ENCODE results near the gene DHX15. TPM values are rescaled to one million over a fixed set of nuclear protein-coding genes. Genes with fewer than 3 reads are reported as not detected.

DHX15 gene
- total and polyA plus RNA-seq, 9 donors: 57.3 to 129 (median 106) TPM

DNA sequence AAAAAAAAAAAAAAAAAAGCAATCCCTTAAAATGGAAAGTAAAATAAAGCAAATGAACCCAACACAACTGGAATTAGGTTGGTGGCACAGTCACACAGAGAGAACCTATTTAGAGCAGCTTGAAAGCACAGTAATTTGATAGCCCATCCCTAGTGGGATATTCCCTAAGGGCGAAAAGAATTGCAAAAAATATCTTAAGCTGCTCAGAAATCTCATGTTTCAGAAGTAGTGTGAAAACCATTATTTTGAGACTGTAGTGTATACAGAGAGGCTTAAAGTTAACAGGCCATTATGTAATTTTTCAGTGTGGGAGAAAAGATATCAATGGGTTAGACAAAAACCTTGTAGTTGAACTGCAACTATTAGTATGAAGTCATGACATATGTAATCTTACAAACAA is 40.0 kb upstream of the DHX15 start:
- DNase-seq: no peak
- WGBS, 3 donors: 0 to 83% (median 40%) methylated on average over 1 of the region's 1 CpG
- H3K36me3 ChIP-seq: no peaks in the 10 kb centered on the region
- no peaks in the 10 kb centered on the region for H3K4me1 ChIP-seq (ENCODE audit: insufficient read depth)
- no peaks in the 10 kb centered on the region for H3K27me3 ChIP-seq
- no peak overlapping the region for H3K4me3 ChIP-seq
- no peak overlapping the region for H3K27ac ChIP-seq
- no peaks in the 10 kb centered on the region for H3K9me3 ChIP-seq
- TF ChIP-seq EP300 (IDR thresholded peaks at IDR 0.05) (no peak), POLR2A (IDR thresholded peaks at IDR 0.05) (no peak)
- TF ChIP-seq, protein P1, sequence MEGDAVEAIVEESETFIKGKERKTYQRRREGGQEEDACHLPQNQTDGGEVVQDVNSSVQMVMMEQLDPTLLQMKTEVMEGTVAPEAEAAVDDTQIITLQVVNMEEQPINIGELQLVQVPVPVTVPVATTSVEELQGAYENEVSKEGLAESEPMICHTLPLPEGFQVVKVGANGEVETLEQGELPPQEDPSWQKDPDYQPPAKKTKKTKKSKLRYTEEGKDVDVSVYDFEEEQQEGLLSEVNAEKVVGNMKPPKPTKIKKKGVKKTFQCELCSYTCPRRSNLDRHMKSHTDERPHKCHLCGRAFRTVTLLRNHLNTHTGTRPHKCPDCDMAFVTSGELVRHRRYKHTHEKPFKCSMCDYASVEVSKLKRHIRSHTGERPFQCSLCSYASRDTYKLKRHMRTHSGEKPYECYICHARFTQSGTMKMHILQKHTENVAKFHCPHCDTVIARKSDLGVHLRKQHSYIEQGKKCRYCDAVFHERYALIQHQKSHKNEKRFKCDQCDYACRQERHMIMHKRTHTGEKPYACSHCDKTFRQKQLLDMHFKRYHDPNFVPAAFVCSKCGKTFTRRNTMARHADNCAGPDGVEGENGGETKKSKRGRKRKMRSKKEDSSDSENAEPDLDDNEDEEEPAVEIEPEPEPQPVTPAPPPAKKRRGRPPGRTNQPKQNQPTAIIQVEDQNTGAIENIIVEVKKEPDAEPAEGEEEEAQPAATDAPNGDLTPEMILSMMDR (IDR thresholded peaks at IDR 0.05): no peak
- intact Hi-C loops (cut with DNase I): no loop called here

DNA sequence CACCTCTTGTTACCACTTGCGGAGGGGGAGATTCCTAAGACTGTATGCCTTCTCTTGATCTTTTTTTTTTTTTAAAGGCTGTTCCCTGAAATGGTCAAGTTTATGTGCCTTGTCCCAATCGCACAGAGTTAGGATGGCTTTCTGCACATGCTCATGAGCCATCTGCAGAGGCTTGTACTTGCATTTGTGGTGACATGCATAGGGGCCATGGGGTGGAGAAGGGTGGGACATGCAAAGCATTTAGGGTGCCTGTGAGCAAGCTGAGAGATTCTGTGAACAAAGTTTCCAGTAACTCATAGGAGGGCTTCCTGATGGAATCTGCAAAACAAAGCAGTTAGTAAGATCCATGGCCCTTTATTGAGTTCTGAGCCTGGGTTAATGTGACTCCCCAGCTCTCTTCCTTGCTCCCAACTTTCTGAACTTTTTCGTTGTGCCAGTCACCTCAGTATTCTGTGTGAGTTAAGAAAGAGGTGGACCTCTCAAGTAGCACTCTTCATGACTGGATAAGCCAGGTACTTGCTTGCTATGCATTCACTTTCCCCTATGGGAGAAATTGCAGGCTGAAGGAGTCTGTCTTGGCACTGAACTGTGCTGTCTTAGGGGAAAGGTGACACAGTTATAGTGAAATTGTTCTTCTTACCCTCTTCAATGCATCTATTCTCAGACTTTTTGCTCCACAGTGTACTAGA is 37.9 kb upstream of the DHX15 start:
- H3K4me3 ChIP-seq: no peak overlapping the region
- TF ChIP-seq POLR2A (IDR thresholded peaks at IDR 0.05) (no peak), EP300 (IDR thresholded peaks at IDR 0.05) (no peak)
- TF ChIP-seq, protein P1 (IDR thresholded peaks at IDR 0.05): no peak
- no peaks in the 10 kb centered on the region for H3K4me1 ChIP-seq (ENCODE audit: insufficient read depth)
- intact Hi-C loops (cut with DNase I): no loop called here
- H3K27me3 ChIP-seq: no peaks in the 10 kb centered on the region
- DNase-seq: no peak
- H3K9me3 ChIP-seq: no peaks in the 10 kb centered on the region
- WGBS, 3 donors: 75 to 80% (median 79%) methylated on average over 3 of the region's 3 CpGs
- no peaks in the 10 kb centered on the region for H3K36me3 ChIP-seq
- H3K27ac ChIP-seq: no peak overlapping the region

DNA sequence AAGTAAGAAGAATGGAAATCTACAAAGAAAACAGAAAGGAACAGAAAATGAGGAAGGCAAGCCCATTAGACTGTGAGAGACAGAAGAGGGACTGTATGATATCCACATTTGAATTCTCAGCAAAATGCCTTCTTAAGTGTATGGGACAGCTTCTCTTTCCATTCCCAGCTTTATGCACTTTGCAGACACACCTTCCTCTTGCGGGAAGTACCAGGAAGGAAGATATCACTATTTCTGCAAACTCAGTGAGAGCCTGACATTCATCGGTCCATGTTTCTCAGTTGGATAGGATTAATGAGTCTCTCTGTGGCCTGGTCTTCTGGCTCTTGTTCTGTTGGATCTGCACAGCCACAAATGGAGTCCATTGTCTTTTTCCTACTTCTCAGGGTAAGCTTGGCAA is 31.6 kb upstream of the DHX15 start:
- Histone ChIP-seq H3K4me3 (no peak overlapping the region), H3K9me3 (no peaks in the 10 kb centered on the region), H3K36me3 (no peaks in the 10 kb centered on the region), H3K27me3 (no peaks in the 10 kb centered on the region), H3K4me1 (ENCODE audit: insufficient read depth) (no peaks in the 10 kb centered on the region), H3K27ac (no peak overlapping the region)
- TF ChIP-seq POLR2A (IDR thresholded peaks at IDR 0.05): no peak
- TF ChIP-seq, protein P1 (IDR thresholded peaks at IDR 0.05): no peak
- no peak for TF ChIP-seq EP300 (IDR thresholded peaks at IDR 0.05)
- WGBS, 3 donors: 86 to 95% (median 94%) methylated on average over 2 of the region's 2 CpGs
- intact Hi-C loops (cut with DNase I): no loop called here
- DNase-seq: no peak

DNA sequence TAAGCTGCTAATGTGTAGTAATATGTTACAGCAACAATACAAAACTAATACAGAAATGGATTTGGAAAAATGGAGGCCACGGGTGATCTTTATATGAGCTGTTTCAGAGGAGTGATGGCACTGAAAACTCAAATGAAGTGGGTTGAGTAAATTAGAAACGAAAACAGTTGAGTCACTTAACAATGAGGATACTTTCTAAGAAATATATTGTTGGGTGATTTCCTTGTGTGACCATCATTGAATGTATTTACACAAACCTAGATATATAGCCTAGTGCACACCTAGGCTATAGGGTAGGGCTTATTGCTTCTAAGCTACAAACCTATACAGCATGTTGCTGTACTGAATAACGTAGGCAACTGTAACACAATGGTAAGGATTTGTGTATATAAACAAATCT is 30.5 kb upstream of the DHX15 start:
- 88 to 93% (median 90%) methylated on average over 3 of the region's 3 CpGs for WGBS, 3 donors
- Histone ChIP-seq H3K27me3 (no peaks in the 10 kb centered on the region), H3K27ac (no peak overlapping the region), H3K4me3 (no peak overlapping the region), H3K4me1 (ENCODE audit: insufficient read depth) (no peaks in the 10 kb centered on the region), H3K36me3 (no peaks in the 10 kb centered on the region), H3K9me3 (no peaks in the 10 kb centered on the region)
- TF ChIP-seq, protein P1 (IDR thresholded peaks at IDR 0.05): no peak
- TF ChIP-seq EP300 (IDR thresholded peaks at IDR 0.05) (no peak), POLR2A (IDR thresholded peaks at IDR 0.05) (no peak)
- DNase-seq: no peak
- intact Hi-C loops (cut with DNase I): no loop called here
